ENCODE data around the gene TENT5C. TPM values are rescaled to one million over a fixed set of nuclear protein-coding genes. Genes with fewer than 3 reads are reported as not detected.

TENT5C gene
- total and polyA plus RNA-seq, 2 of the 13 experiments (the other 11 are each of a cell fraction or from before 2014, with no cell fraction given): 0.02 to 0.38 TPM

- Histone ChIP-seq H3K27ac (ENCODE audit: extremely low read length, insufficient read depth, low read length) (no peak overlapping the region), H3K4me1 (ENCODE audit: insufficient read depth, low read length) (peaks cover 28% of the 10 kb centered on the region), H3K27me3 (ENCODE audit: control insufficient read depth in 1 of 2, insufficient read depth in 2 of 2, low read length in 2 of 2) (peaks cover 0 to 1% of the 10 kb centered on the region in 2 experiments; a peak in 2 of 5 replicates), H3K9ac (ENCODE audit: insufficient read depth, low read depth, low read length) (no peak overlapping the region), H2AFZ (ENCODE audit: low read length) (no peak overlapping the region), H3K36me3 (replicated peaks in 1 of 2; ENCODE audit: control insufficient read depth in 1 of 2, insufficient read depth in 2 of 2, low read length in 2 of 2) (no peaks in the 10 kb centered on the region), H3K79me2 (ENCODE audit: insufficient read depth, low read length) (no peaks in the 10 kb centered on the region), H3K4me2 (ENCODE audit: low read depth, low read length) (no peak overlapping the region), H3K9me3 (ENCODE audit: low read length) (no peaks in the 10 kb centered on the region), H3K4me3 (replicated peaks in 1 of 3; ENCODE audit: insufficient read depth in 1 of 3, low read depth in 2 of 3, low read length in 3 of 3) (no peak overlapping the region), H4K20me1 (ENCODE audit: insufficient read depth, low read length) (no peaks in the 10 kb centered on the region)
- in situ Hi-C loops (cut with HindIII; ENCODE audit: extremely low pct_ligation_motif_present, low pct_unique_long_range_greater_than_20kb) (no loop called here), intact Hi-C loops (cut with micrococcal nuclease; ENCODE audit: unreplicated experiment) (no loop called here)
- ATAC-seq (no peak), FAIRE-seq (no peak), DNase-seq (ENCODE audit: low spot score) (no peak)
- ChIA-PET POLR2A (no interaction called here), CTCF (ENCODE audit: low intra/inter-chr PET ratio, low total read pairs) (no interaction called here)
- TF ChIP-seq FOSL1 (CRISPR knock-in tag; IDR thresholded peaks at IDR 0.05; ENCODE audit: borderline replicate concordance) (no peak), ZNF513 (CRISPR knock-in tag; conservative IDR thresholded peaks at IDR 0.05) (no peak), ATF6 (CRISPR knock-in tag; conservative IDR thresholded peaks at IDR 0.05) (no peak), ZNF782 (CRISPR knock-in tag; IDR thresholded peaks at IDR 0.05; ENCODE audit: borderline replicate concordance) (no peak), ZNF430 (CRISPR knock-in tag; IDR thresholded peaks at IDR 0.05) (no peak), ELF4 (CRISPR knock-in tag; IDR thresholded peaks at IDR 0.05; ENCODE audit: borderline replicate concordance) (no peak), ZNF343 (CRISPR knock-in tag; IDR thresholded peaks at IDR 0.05) (no peak), GZF1 (CRISPR knock-in tag; IDR thresholded peaks at IDR 0.05) (no peak), ZNF335 (CRISPR knock-in tag; IDR thresholded peaks at IDR 0.05) (no peak), KLF13 (CRISPR knock-in tag; IDR thresholded peaks at IDR 0.05) (no peak), ISX (CRISPR knock-in tag; conservative IDR thresholded peaks at IDR 0.05) (no peak), ZNF207 (IDR thresholded peaks at IDR 0.05; ENCODE audit: borderline replicate concordance) (no peak), CHD4 (IDR thresholded peaks at IDR 0.05; ENCODE audit: borderline replicate concordance, low read length) (no peak), BCL6 (CRISPR knock-in tag; IDR thresholded peaks at IDR 0.05) (no peak), FOXK1 (CRISPR knock-in tag; IDR thresholded peaks at IDR 0.05; ENCODE audit: borderline replicate concordance, low read depth) (no peak)
- TF ChIP-seq, protein P1, sequence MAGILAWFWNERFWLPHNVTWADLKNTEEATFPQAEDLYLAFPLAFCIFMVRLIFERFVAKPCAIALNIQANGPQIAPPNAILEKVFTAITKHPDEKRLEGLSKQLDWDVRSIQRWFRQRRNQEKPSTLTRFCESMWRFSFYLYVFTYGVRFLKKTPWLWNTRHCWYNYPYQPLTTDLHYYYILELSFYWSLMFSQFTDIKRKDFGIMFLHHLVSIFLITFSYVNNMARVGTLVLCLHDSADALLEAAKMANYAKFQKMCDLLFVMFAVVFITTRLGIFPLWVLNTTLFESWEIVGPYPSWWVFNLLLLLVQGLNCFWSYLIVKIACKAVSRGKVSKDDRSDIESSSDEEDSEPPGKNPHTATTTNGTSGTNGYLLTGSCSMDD (CRISPR knock-in tag; IDR thresholded peaks at IDR 0.05): no peak
- TF ChIP-seq, protein P2, sequence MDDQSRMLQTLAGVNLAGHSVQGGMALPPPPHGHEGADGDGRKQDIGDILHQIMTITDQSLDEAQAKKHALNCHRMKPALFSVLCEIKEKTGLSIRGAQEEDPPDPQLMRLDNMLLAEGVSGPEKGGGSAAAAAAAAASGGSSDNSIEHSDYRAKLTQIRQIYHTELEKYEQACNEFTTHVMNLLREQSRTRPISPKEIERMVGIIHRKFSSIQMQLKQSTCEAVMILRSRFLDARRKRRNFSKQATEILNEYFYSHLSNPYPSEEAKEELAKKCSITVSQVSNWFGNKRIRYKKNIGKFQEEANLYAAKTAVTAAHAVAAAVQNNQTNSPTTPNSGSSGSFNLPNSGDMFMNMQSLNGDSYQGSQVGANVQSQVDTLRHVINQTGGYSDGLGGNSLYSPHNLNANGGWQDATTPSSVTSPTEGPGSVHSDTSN (CRISPR knock-in tag; IDR thresholded peaks at IDR 0.05; ENCODE audit: borderline replicate concordance): no peak
- TF ChIP-seq, protein P3, sequence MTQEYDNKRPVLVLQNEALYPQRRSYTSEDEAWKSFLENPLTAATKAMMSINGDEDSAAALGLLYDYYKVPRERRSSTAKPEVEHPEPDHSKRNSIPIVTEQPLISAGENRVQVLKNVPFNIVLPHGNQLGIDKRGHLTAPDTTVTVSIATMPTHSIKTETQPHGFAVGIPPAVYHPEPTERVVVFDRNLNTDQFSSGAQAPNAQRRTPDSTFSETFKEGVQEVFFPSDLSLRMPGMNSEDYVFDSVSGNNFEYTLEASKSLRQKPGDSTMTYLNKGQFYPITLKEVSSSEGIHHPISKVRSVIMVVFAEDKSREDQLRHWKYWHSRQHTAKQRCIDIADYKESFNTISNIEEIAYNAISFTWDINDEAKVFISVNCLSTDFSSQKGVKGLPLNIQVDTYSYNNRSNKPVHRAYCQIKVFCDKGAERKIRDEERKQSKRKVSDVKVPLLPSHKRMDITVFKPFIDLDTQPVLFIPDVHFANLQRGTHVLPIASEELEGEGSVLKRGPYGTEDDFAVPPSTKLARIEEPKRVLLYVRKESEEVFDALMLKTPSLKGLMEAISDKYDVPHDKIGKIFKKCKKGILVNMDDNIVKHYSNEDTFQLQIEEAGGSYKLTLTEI (CRISPR knock-in tag; conservative IDR thresholded peaks at IDR 0.05): no peak
- BruUV-seq (replicated peaks): no TSS peak
- WGBS (ENCODE audit: low lambda C conversion rate): 20% methylated on average over 1 of the region's 2 CpGs
Observed at GRCh38 chr1:117577191-117577885, 28.5 kb upstream of the TENT5C start.

Measured in HepG2 (cell line).